HepG2 (cell line): ENCODE data around the gene TASL. TPM values are rescaled to one million over a fixed set of nuclear protein-coding genes. Genes with fewer than 3 reads are reported as not detected.

Experiments used
- ATAC-seq: fragments of 200-7000 bp; cut with Tn5 transposase; 3 replicates; pipeline ENCODE4 v1.9.1; 2020; ENCODE audit warnings: mild to moderate bottlenecking, moderate library complexity
- BruUV-seq: library from RNA; stranded (reverse); fragments of 400-500 nt; replicated peaks from 2 replicates; lab custom pipeline; 2021; lab: Mats Ljungman, UMichigan
- CTCF ChIA-PET: fragments of 300-600 bp; formaldehyde crosslinking; extraction: SDS; loops from one replicate; lab custom pipeline; 2021; ENCODE audit warnings: low total read pairs, inconsistent platforms, low intra/inter-chr PET ratio; lab: Yijun Ruan, JAX
- POLR2A ChIA-PET: fragments of 350-600 bp; sonication (Branson Sonifier 250); formaldehyde crosslinking; loops from one replicate; lab custom pipeline; 2020; ENCODE audit warnings: antibody characterized with exemption, inconsistent platforms; lab: Yijun Ruan, JAX
- DNase-seq: peaks from one replicate; pipeline ENCODE4 v3.0.0-alpha.2; 2015; ENCODE audit warnings: low spot score
- FAIRE-seq: peaks from 3 replicates; lab custom pipeline; 2011; peaks lifted over from hg19 to GRCh38; lab: Jason Lieb, UNC
- H2AFZ ChIP-seq: one replicate; pipeline ENCODE4 v1.6.1; 2011; ENCODE audit warnings: low read length, inconsistent platforms
- H3K27ac ChIP-seq: fragments of 300-600 bp; 3 replicates; pipeline ENCODE4 v1.8.0; 2011; ENCODE audit warnings: mixed run types, mild to moderate bottlenecking, mixed read lengths, low read length, inconsistent platforms; ENCODE audit not compliant: insufficient read depth; ENCODE audit errors: extremely low read length
- H3K27me3 ChIP-seq, 2 experiments: fragments of 200-600 bp in 1 of 2; 2 replicates in 1 of 2; 3 replicates in 1 of 2; pipeline versions ENCODE4 v1.6.0 to v1.8.0; 2011; ENCODE audit warnings: low read length in 2 of 2, mild to moderate bottlenecking in 2 of 2, moderate library complexity in 2 of 2, inconsistent platforms in 1 of 2; ENCODE audit not compliant: insufficient read depth in 2 of 2, control insufficient read depth in 1 of 2
- H3K36me3 ChIP-seq, 2 experiments: fragments of 200-600 bp in 1 of 2; replicated peaks in 1 of 2; 2 replicates in 1 of 2; 3 replicates in 1 of 2; pipeline versions ENCODE4 v1.5.1 to v1.8.0; 2011; ENCODE audit warnings: low read length in 2 of 2, inconsistent platforms in 1 of 2; ENCODE audit not compliant: insufficient read depth in 2 of 2, control insufficient read depth in 1 of 2
- H3K4me1 ChIP-seq: 2 replicates; pipeline ENCODE4 v1.5.1; 2012; ENCODE audit warnings: low read length, inconsistent platforms; ENCODE audit not compliant: insufficient read depth
- H3K4me2 ChIP-seq: 2 replicates; pipeline ENCODE4 v1.6.0; 2011; ENCODE audit warnings: low read depth, low read length, inconsistent platforms
- H3K4me3 ChIP-seq, 3 experiments: fragments of 200-600 bp in 1 of 3; sonication (generic), shearing (Covaris generic) in 1 of 3; replicated peaks in 1 of 3; 2 replicates each; pipeline ENCODE4 v1.5.1; 2011 to 2016; ENCODE audit warnings: low read length in 3 of 3, inconsistent platforms in 2 of 3, low read depth in 2 of 3, mild to moderate bottlenecking in 2 of 3, control low read depth in 1 of 3, mixed read lengths in 1 of 3; ENCODE audit not compliant: insufficient read depth in 1 of 3
- H3K79me2 ChIP-seq: one replicate; pipeline ENCODE4 v1.6.1; 2011; ENCODE audit warnings: low read length, inconsistent platforms; ENCODE audit not compliant: insufficient read depth
- H3K9ac ChIP-seq: 2 replicates; pipeline ENCODE4 v1.6.0; 2011; ENCODE audit warnings: mild to moderate bottlenecking, low read depth, low read length, inconsistent platforms; ENCODE audit not compliant: insufficient read depth
- H3K9me3 ChIP-seq: 2 replicates; pipeline ENCODE4 v1.5.1; 2012; ENCODE audit warnings: mild to moderate bottlenecking, low read length
- H4K20me1 ChIP-seq: 2 replicates; pipeline ENCODE4 v1.6.0; 2011; ENCODE audit warnings: inconsistent platforms, mild to moderate bottlenecking, low read length, moderate library complexity; ENCODE audit not compliant: insufficient read depth
- EED ChIP-seq: sonication (generic); formaldehyde crosslinking; IDR thresholded peaks from 2 replicates; pipeline ENCODE4 v1.5.0; 2020; ENCODE audit warnings: mild to moderate bottlenecking, missing genetic modification reagents
- GABPA ChIP-seq, 2 experiments: IDR thresholded peaks; 2 replicates each; pipeline ENCODE4 v1.6.1; 2011 to 2016; ENCODE audit warnings: low read depth in 2 of 2, low read length in 1 of 2, missing biosample characterization in 1 of 2, missing genetic modification characterization in 1 of 2
- SMARCE1 ChIP-seq: fragments of 450-650 bp; IDR thresholded peaks from 2 replicates; pipeline ENCODE4 v1.6.1; 2017; ENCODE audit warnings: borderline replicate concordance
- SSRP1 ChIP-seq: IDR thresholded peaks from 2 replicates; pipeline ENCODE4 v1.6.1; 2016; ENCODE audit warnings: control low read depth
- THAP11 ChIP-seq: IDR thresholded peaks from 2 replicates; pipeline ENCODE4 v1.6.1; 2016; ENCODE audit warnings: missing biosample characterization, missing genetic modification reagents
- ZBTB38 ChIP-seq: sonication (generic); formaldehyde crosslinking; IDR thresholded peaks from 2 replicates; pipeline ENCODE4 v1.5.1; 2020; ENCODE audit warnings: mild to moderate bottlenecking, missing genetic modification reagents
- ZC3H13 ChIP-seq: sonication (generic); formaldehyde crosslinking; IDR thresholded peaks from 2 replicates; pipeline ENCODE4 v1.8.1; 2023; ENCODE audit warnings: mild to moderate bottlenecking, missing genetic modification reagents, moderate library complexity
- ZNF883 ChIP-seq: sonication (generic); formaldehyde crosslinking; IDR thresholded peaks from 2 replicates; pipeline ENCODE4 v1.5.1; 2020; ENCODE audit warnings: mild to moderate bottlenecking, missing genetic modification reagents; ENCODE audit errors: not compliant biosample characterization
- ZSCAN29 ChIP-seq: sonication (generic); formaldehyde crosslinking; conservative IDR thresholded peaks from 2 replicates; pipeline ENCODE4 v1.4.0; 2020; ENCODE audit warnings: mild to moderate bottlenecking, missing genetic modification reagents
- whole genome bisulfite sequencing: methylation state at CpG from one replicate; pipeline ENCODE4 v1.1.6; 2017; ENCODE audit warnings: low lambda C conversion rate; 5-methylcytosine and 5-hydroxymethylcytosine counted together
- in situ Hi-C: cut with HindIII; loops from 2 replicates; pipeline ENCODE4 v1.10.0; 2017; ENCODE audit warnings: low pct_unique_long_range_greater_than_20kb; ENCODE audit not compliant: extremely low pct_ligation_motif_present
- intact Hi-C: fragments of 100-400 bp; cut with micrococcal nuclease; formaldehyde crosslinking; loops from one replicate; pipeline ENCODE4 v1.10.0; 2022; ENCODE audit not compliant: unreplicated experiment
- polyA plus RNA-seq, 8 experiments: library from polyadenylated mRNA; depleted of rRNA in 3 of 8; stranded (reverse) in 7 of 8; unstranded in 1 of 8; fragments of >200 nt; fragmentation: Illumina TruSeq in 4 of 8; extraction: Trizol in 4 of 8; gene quantifications; 2 replicates each; pipeline versions ENCODE4 v1.2.1 to v1.2.3, GENCODE V29; 2011 to 2016; ENCODE audit warnings: low read depth in 4 of 8, missing spikeins in 1 of 8, mixed read lengths in 1 of 8; ENCODE audit not compliant: insufficient read depth in 1 of 8
- total RNA-seq, 5 experiments: library from RNA; depleted of rRNA; stranded (reverse); fragments of >200 nt; fragmentation: Illumina TruSeq; extraction: Trizol; gene quantifications; 2 replicates each; pipeline ENCODE4 v1.2.3, GENCODE V29; 2016; ENCODE audit warnings: low read depth in 1 of 5

The TASL gene
- total and polyA plus RNA-seq, 2 of the 13 experiments (the other 11 are each of a cell fraction or from before 2014, with no cell fraction given) = not detected

- ATAC-seq (no peak), FAIRE-seq (no peak), DNase-seq (no peak)
- Histone ChIP-seq H3K4me2 (no peak overlapping the region), H3K9me3 (no peaks in the 10 kb centered on the region), H3K4me3 (no peak overlapping the region), H4K20me1 (no peaks in the 10 kb centered on the region), H3K36me3 (no peaks in the 10 kb centered on the region), H3K27ac (no peak overlapping the region), H3K27me3 (no peaks in the 10 kb centered on the region), H3K79me2 (no peaks in the 10 kb centered on the region), H2AFZ (no peak overlapping the region), H3K9ac (no peak overlapping the region), H3K4me1 (peaks cover 15% of the 10 kb centered on the region)
- in situ Hi-C loops (no loop called here), intact Hi-C loops (no loop called here)
- BruUV-seq = no TSS peak
- WGBS = 91% methylated on average over 8 of the region's 8 CpGs
- CTCF ChIA-PET = no interaction called here
- POLR2A ChIA-PET = no interaction called here
- no peak for TF ChIP-seq THAP11 (CRISPR knock-in tag)
- no peak for TF ChIP-seq SMARCE1
- no peak for TF ChIP-seq GABPA (IDR thresholded peaks at IDR 0.05; ENCODE audit: low read depth, low read length)
- no peak for TF ChIP-seq GABPA (CRISPR knock-in tag; IDR thresholded peaks at IDR 0.05; ENCODE audit: low read depth)
- TF ChIP-seq ZSCAN29 (CRISPR knock-in tag) = no peak
- no peak for TF ChIP-seq ZBTB38
- TF ChIP-seq ZC3H13 (CRISPR knock-in tag) = no peak
Observed at GRCh38 chrX:30576881-30577280, 685 bp downstream of the TASL start.

- FAIRE-seq = no peak
- H3K27me3 ChIP-seq = no peaks in the 10 kb centered on the region
Observed at GRCh38 chrX:30573125-30573524, 4.4 kb downstream of the TASL start.

More at GRCh38 chrX:30573125-30573524, 4.4 kb downstream of the TASL start:
- TF ChIP-seq SSRP1 (CRISPR knock-in tag) = no peak
- no peak for TF ChIP-seq ZNF883 (CRISPR knock-in tag)
- TF ChIP-seq EED = no peak
- no peak for TF ChIP-seq THAP11 (CRISPR knock-in tag)
- 95% methylated on average over 3 of the region's 3 CpGs for WGBS
- Histone ChIP-seq H3K36me3 (no peaks in the 10 kb centered on the region), H3K4me1 (peaks cover 26% of the 10 kb centered on the region), H3K79me2 (no peaks in the 10 kb centered on the region), H3K4me3 (no peak overlapping the region), H3K4me2 (no peak overlapping the region), H3K9ac (no peak overlapping the region), H3K27ac (no peak overlapping the region), H3K9me3 (no peaks in the 10 kb centered on the region), H2AFZ (no peak overlapping the region), H4K20me1 (no peaks in the 10 kb centered on the region)
- ATAC-seq (no peak), DNase-seq (no peak)
- CTCF ChIA-PET = no interaction called here
- intact Hi-C loops = no loop called here
- POLR2A ChIA-PET = no interaction called here
- in situ Hi-C loops = no loop called here
- BruUV-seq = no TSS peak
